ENCODE data around the gene ZMYND8.

ZMYND8 gene

GRCh38 chr20:47296950-47297349, 59.5 kb downstream of the ZMYND8 start:
- no peak overlapping the region for H3K4me3 ChIP-seq (ENCODE audit: low read depth, low read length)
- DNase-seq (ENCODE audit: low read depth) = no peak
- TF ChIP-seq, protein P1, sequence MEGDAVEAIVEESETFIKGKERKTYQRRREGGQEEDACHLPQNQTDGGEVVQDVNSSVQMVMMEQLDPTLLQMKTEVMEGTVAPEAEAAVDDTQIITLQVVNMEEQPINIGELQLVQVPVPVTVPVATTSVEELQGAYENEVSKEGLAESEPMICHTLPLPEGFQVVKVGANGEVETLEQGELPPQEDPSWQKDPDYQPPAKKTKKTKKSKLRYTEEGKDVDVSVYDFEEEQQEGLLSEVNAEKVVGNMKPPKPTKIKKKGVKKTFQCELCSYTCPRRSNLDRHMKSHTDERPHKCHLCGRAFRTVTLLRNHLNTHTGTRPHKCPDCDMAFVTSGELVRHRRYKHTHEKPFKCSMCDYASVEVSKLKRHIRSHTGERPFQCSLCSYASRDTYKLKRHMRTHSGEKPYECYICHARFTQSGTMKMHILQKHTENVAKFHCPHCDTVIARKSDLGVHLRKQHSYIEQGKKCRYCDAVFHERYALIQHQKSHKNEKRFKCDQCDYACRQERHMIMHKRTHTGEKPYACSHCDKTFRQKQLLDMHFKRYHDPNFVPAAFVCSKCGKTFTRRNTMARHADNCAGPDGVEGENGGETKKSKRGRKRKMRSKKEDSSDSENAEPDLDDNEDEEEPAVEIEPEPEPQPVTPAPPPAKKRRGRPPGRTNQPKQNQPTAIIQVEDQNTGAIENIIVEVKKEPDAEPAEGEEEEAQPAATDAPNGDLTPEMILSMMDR (IDR thresholded peaks at IDR 0.05; ENCODE audit: insufficient read depth, low read depth, low read length, missing control alignments) = no peak

DNA sequence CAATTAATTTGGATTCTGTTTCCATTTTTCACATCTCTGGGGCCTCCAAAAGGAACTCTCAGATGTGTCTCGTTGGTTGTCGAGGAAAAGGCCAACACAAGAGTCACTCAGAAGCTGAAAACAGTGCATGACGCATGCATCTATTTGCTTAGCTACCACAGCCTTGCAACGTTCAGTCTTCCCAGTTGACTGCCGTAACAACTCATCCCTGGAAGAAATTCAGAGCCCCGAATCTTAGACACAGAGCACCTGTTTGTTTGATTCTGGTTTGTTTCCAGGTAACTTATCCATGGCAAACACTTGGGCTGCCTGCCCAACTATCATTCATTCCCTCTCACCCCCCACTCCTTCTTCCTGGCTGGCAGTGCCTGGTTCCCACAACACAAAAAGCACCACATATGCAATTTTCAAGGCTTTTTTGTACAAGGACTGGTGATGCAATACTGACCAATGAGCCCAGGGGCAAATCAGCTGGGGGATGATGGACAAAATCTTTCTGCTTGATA, 60.5 kb downstream of the ZMYND8 start:
- no peak overlapping the region for H3K4me3 ChIP-seq (ENCODE audit: low read depth, low read length)
- no peak for DNase-seq (ENCODE audit: low read depth)
- TF ChIP-seq, protein P1 (IDR thresholded peaks at IDR 0.05; ENCODE audit: insufficient read depth, low read depth, low read length, missing control alignments) = no peak

GRCh38 chr20:47295129-47295813, 61.2 kb downstream of the ZMYND8 start:
- DNase-seq (ENCODE audit: low read depth) = no peak
- H3K4me3 ChIP-seq (ENCODE audit: low read depth, low read length) = no peak overlapping the region
- TF ChIP-seq, protein P1 (IDR thresholded peaks at IDR 0.05; ENCODE audit: insufficient read depth, low read depth, low read length, missing control alignments) = no peak

DNA sequence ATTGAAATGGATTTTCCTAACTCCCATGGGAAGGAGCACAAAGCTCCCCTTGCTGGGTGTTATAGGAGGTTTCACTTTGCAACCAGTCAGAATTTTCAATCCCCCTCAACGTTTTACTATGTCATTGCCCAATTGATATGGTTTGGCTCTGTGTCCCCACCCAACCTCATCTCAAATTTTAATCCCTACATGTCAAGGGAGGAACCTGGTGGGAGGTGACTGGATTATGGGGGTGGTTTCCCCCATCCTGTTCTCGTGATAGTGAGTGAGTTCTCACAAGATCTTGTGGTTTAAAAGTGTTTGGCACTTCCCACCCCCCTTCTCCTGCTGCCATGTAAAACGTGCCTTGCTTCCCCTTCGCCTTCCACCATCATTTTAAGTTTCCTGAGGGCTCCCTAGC, 62.9 kb downstream of the ZMYND8 start:
- H3K4me3 ChIP-seq (ENCODE audit: low read depth, low read length) = no peak overlapping the region
- no peak for DNase-seq (ENCODE audit: low read depth)
- TF ChIP-seq, protein P1 (IDR thresholded peaks at IDR 0.05; ENCODE audit: insufficient read depth, low read depth, low read length, missing control alignments) = no peak

- no peak overlapping the region for H3K4me3 ChIP-seq (ENCODE audit: low read depth, low read length)
- DNase-seq (ENCODE audit: low read depth) = no peak
- TF ChIP-seq, protein P1 (IDR thresholded peaks at IDR 0.05; ENCODE audit: insufficient read depth, low read depth, low read length, missing control alignments) = no peak
Observed at GRCh38 chr20:47292581-47292980, 63.9 kb downstream of the ZMYND8 start.

- no peak for DNase-seq (ENCODE audit: low read depth)
- TF ChIP-seq, protein P1 (IDR thresholded peaks at IDR 0.05; ENCODE audit: insufficient read depth, low read depth, low read length, missing control alignments) = no peak
Observed at GRCh38 chr20:47290666-47291430, 65.7 kb downstream of the ZMYND8 start.

More at GRCh38 chr20:47290666-47291430, 65.7 kb downstream of the ZMYND8 start:
- H3K4me3 ChIP-seq (ENCODE audit: low read depth, low read length) = no peak overlapping the region
